OCI-LY1 (cell line): ENCODE measurements around the gene CEACAM1.

Experiments
- H2AFZ ChIP-seq: fragments of 200-600 bp; sonication (generic), shearing (Covaris generic); 2 replicates; pipeline ENCODE4 v1.6.0; 2014; ENCODE audit warnings: antibody characterized with exemption, mild to moderate bottlenecking, low read length
- H3F3A ChIP-seq: fragments of 200-600 bp; sonication (generic), shearing (Covaris generic); 2 replicates; pipeline ENCODE4 v1.6.0; 2014; ENCODE audit warnings: mild to moderate bottlenecking, antibody characterized with exemption, low read length, moderate library complexity; ENCODE audit not compliant: insufficient read depth
- H3K27ac ChIP-seq: fragments of 200-600 bp; sonication (generic); 2 replicates; pipeline ENCODE4 v1.5.1; 2014; ENCODE audit warnings: low read length, mixed run types, mild to moderate bottlenecking, low read depth; ENCODE audit not compliant: poor library complexity, severe bottlenecking
- H3K27me3 ChIP-seq: fragments of 200-600 bp; sonication (generic); 2 replicates; pipeline ENCODE4 v1.6.0; 2014; ENCODE audit warnings: antibody characterized with exemption, mild to moderate bottlenecking, low read length, moderate library complexity; ENCODE audit not compliant: insufficient read depth
- H3K36me3 ChIP-seq: fragments of 200-600 bp; sonication (generic); 2 replicates; pipeline ENCODE4 v1.6.1; 2014; ENCODE audit warnings: mild to moderate bottlenecking, antibody characterized with exemption, low read length, moderate library complexity, mixed read lengths; ENCODE audit not compliant: insufficient read depth
- H3K4me1 ChIP-seq: fragments of 200-600 bp; sonication (generic); 2 replicates; pipeline ENCODE4 v1.5.1; 2014; ENCODE audit warnings: mild to moderate bottlenecking, low read length, moderate library complexity; ENCODE audit not compliant: insufficient read depth, severe bottlenecking
- H3K4me2 ChIP-seq: fragments of 200-600 bp; sonication (generic), shearing (Covaris generic); 2 replicates; pipeline ENCODE4 v1.6.1; 2014; ENCODE audit warnings: low read length
- H3K4me3 ChIP-seq: fragments of 200-600 bp; sonication (generic); 2 replicates; pipeline ENCODE4 v1.5.1; 2014; ENCODE audit warnings: low read length, low read depth, mild to moderate bottlenecking, mixed read lengths; ENCODE audit not compliant: poor library complexity, severe bottlenecking
- H3K79me2 ChIP-seq: fragments of 200-600 bp; shearing (Covaris generic); 2 replicates; pipeline ENCODE4 v1.6.1; 2016; ENCODE audit warnings: mixed run types, low read length, mixed read lengths; ENCODE audit not compliant: insufficient read depth
- H3K9ac ChIP-seq: fragments of 200-600 bp; sonication (generic), shearing (Covaris generic); 2 replicates; pipeline ENCODE4 v1.6.1; 2014; ENCODE audit warnings: mild to moderate bottlenecking, low read length, mixed read lengths
- H3K9me2 ChIP-seq: fragments of 200-600 bp; sonication (generic), shearing (Covaris generic); 2 replicates; pipeline ENCODE4 v1.6.1; 2014; ENCODE audit warnings: low read depth, mild to moderate bottlenecking, low read length, mixed read lengths
- H3K9me3 ChIP-seq: fragments of 200-600 bp; shearing (Covaris generic); 2 replicates; pipeline ENCODE4 v1.6.1; 2014; ENCODE audit warnings: low read length, mixed read lengths
- H4K20me1 ChIP-seq: fragments of 200-600 bp; sonication (generic), shearing (Covaris generic); 2 replicates; pipeline ENCODE4 v1.6.0; 2016; ENCODE audit warnings: mild to moderate bottlenecking, low read length; ENCODE audit not compliant: insufficient read depth
- CTCF ChIP-seq: fragments of 200-600 bp; sonication (generic), shearing (Covaris generic); IDR thresholded peaks from 2 replicates; pipeline ENCODE4 v1.5.1; 2017; ENCODE audit warnings: mild to moderate bottlenecking, antibody characterized with exemption, low read length, moderate library complexity, mixed read lengths
- EZH2 ChIP-seq: fragments of 200-600 bp; sonication (generic), shearing (Covaris generic); IDR thresholded peaks from 2 replicates; pipeline ENCODE4 v1.8.0; 2017; ENCODE audit warnings: borderline replicate concordance, mixed run types, mild to moderate bottlenecking, antibody characterized with exemption, low read length, moderate library complexity, mixed read lengths

The CEACAM1 gene

DNA sequence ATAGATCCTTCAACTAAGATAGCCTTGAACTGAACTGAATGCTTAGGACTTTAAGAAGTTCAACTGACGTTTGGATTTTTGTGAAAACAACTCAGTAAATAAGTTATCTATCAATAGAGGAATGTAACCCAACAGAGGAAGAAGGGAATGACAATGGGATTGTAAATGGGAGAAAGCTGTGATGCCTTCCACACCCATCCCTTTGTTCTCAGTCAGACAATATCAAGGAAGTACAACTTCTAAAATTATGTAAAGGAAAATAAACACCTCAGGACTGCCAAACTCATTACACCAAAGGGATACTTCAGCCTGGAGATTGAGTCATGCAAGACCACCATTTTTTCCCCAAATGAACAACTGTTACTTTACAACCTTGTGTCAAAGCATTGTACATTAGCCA, 45.4 kb upstream of the CEACAM1 start:
- no peak for TF ChIP-seq CTCF
- TF ChIP-seq EZH2 = no peak
- H3K27ac ChIP-seq = no peak overlapping the region
- no peak overlapping the region for H3K4me3 ChIP-seq
- H4K20me1 ChIP-seq = no peaks in the 10 kb centered on the region
- H3K9me3 ChIP-seq = no peaks in the 10 kb centered on the region
- no peaks in the 10 kb centered on the region for H3F3A ChIP-seq
- H3K79me2 ChIP-seq = no peaks in the 10 kb centered on the region
- no peaks in the 10 kb centered on the region; the same call in 1 of the 2 replicates for H3K27me3 ChIP-seq
- H2AFZ ChIP-seq = no peak overlapping the region
- H3K4me2 ChIP-seq = no peak overlapping the region
- no peaks in the 10 kb centered on the region for H3K9me2 ChIP-seq
- H3K36me3 ChIP-seq = no peaks in the 10 kb centered on the region
- no peaks in the 10 kb centered on the region for H3K4me1 ChIP-seq
- H3K9ac ChIP-seq = no peak overlapping the region

- H3F3A ChIP-seq = no peaks in the 10 kb centered on the region
- no peak for TF ChIP-seq EZH2
- no peak for TF ChIP-seq CTCF
Measured at GRCh38 chr19:42571116-42571515, 42.8 kb upstream of the CEACAM1 start.

DNA sequence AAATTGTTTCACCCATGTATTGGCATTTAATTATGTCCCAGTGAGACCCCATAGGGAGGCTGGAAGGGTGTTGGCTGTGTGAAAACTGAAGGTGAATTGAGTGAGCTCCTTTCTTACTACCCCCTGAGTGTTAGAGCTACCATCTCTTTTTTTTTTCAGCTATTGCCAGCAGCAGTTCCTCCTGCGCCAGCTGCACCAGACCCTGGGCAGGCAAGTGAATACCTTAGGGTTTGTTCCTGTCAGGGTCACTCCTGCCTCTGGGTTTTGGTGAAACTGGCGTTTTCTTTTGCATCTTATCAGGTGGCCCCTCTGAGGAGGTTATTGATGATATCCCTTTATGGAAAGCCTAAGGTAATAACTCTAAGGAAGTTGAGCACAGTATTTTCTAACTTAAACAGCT, 40.9 kb upstream of the CEACAM1 start:
- Histone ChIP-seq H3K79me2 (no peaks in the 10 kb centered on the region), H3K4me1 (no peaks in the 10 kb centered on the region), H4K20me1 (no peaks in the 10 kb centered on the region), H3K4me3 (no peak overlapping the region), H2AFZ (no peak overlapping the region), H3K27ac (no peak overlapping the region), H3K9ac (no peak overlapping the region), H3K27me3 (no peaks in the 10 kb centered on the region), H3K36me3 (no peaks in the 10 kb centered on the region), H3K4me2 (no peak overlapping the region), H3F3A (no peaks in the 10 kb centered on the region), H3K9me2 (no peaks in the 10 kb centered on the region), H3K9me3 (no peaks in the 10 kb centered on the region)
- no peak for TF ChIP-seq EZH2
- no peak for TF ChIP-seq CTCF

More at GRCh38 chr19:42571116-42571515, 42.8 kb upstream of the CEACAM1 start:
- Histone ChIP-seq H3K4me2 (no peak overlapping the region), H3K9me2 (no peaks in the 10 kb centered on the region), H3K9ac (no peak overlapping the region), H3K4me1 (no peaks in the 10 kb centered on the region), H3K79me2 (no peaks in the 10 kb centered on the region), H4K20me1 (no peaks in the 10 kb centered on the region), H3K4me3 (no peak overlapping the region), H3K9me3 (no peaks in the 10 kb centered on the region), H2AFZ (no peak overlapping the region), H3K27ac (no peak overlapping the region), H3K27me3 (no peaks in the 10 kb centered on the region), H3K36me3 (no peaks in the 10 kb centered on the region)
